ENCODE data around the gene CDK3.
A peak's percentile ranks its signal among the peaks of the same experiment; 100 is the strongest.

DNA sequence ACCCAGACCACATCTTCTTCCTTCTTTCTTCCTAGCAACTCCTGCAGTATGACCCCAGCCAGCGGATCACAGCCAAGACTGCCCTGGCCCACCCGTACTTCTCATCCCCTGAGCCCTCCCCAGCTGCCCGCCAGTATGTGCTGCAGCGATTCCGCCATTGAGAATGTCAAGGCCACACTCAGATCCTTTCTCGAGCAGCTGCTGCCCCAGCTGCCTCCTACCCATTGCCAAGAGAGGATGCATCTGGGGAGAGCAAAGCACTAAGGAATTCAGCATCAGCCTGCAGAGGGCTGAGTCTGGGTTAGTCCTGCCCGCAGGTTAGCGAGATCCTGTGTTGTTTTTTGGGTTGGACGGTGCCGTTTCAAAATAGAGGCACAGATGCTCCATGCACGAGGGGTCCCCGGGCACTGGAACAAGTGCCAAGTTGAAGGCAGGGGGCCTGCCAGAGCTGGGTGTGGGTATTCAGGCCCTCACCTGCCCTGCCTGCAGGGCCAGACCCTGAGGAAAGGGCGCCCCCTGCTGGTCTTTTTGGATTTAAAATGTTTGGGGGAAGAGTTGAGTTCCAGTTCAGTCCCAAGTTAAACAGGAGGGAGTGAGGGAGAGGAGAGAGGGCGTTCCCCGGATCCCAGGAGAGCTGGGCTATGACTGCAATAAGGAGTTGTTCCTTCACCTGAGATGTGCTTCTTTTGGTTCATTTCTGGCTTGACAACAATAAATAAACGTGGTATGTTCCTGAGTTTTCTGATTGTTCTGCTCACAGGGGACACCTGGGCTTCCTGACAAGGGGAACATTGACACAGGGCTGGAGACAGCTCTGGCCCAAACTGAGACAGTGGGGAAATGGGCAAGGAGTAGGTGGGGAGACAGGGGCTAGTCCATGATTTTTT is 4.9 kb downstream of the CDK3 start:
- TF ChIP-seq, protein P1, sequence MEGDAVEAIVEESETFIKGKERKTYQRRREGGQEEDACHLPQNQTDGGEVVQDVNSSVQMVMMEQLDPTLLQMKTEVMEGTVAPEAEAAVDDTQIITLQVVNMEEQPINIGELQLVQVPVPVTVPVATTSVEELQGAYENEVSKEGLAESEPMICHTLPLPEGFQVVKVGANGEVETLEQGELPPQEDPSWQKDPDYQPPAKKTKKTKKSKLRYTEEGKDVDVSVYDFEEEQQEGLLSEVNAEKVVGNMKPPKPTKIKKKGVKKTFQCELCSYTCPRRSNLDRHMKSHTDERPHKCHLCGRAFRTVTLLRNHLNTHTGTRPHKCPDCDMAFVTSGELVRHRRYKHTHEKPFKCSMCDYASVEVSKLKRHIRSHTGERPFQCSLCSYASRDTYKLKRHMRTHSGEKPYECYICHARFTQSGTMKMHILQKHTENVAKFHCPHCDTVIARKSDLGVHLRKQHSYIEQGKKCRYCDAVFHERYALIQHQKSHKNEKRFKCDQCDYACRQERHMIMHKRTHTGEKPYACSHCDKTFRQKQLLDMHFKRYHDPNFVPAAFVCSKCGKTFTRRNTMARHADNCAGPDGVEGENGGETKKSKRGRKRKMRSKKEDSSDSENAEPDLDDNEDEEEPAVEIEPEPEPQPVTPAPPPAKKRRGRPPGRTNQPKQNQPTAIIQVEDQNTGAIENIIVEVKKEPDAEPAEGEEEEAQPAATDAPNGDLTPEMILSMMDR (IDR thresholded peaks at IDR 0.05; ENCODE audit: low read depth, low read length): peak; percentile 35
- TF ChIP-seq POLR2A (IDR thresholded peaks at IDR 0.05; ENCODE audit: extremely low read depth, insufficient read length) (no peak), MYC (IDR thresholded peaks at IDR 0.05; ENCODE audit: low read depth, low read length) (0 out of 2 replicates have a peak, but pooled peaks have one; percentile 15)
- TF ChIP-seq, protein P2, sequence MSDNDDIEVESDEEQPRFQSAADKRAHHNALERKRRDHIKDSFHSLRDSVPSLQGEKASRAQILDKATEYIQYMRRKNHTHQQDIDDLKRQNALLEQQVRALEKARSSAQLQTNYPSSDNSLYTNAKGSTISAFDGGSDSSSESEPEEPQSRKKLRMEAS (IDR thresholded peaks at IDR 0.05; ENCODE audit: low read depth, low read length): no peak

Data from NB4 (cell line).